Type B pancreatic cell (in vitro differentiated cells): Measurements from ENCODE around the gene SLC39A10. TPM values are rescaled to one million over a fixed set of nuclear protein-coding genes. Genes with fewer than 3 reads are reported as not detected.

Experiments used
- DNase-seq: peaks from one replicate; pipeline ENCODE4 v3.0.0; 2021; ENCODE audit warnings: mixed read lengths; ENCODE audit not compliant: unreplicated experiment; ENCODE audit errors: extremely low spot score
- H3K27ac Mint-ChIP-seq: 2 replicates; pipeline ENCODE4 v1.8.0; 2021; ENCODE audit warnings: mild to moderate bottlenecking, mixed read lengths
- H3K27me3 Mint-ChIP-seq: 2 replicates; pipeline ENCODE4 v1.8.0; 2021; ENCODE audit warnings: mixed read lengths
- H3K36me3 Mint-ChIP-seq: 2 replicates; pipeline ENCODE4 v1.8.0; 2021; ENCODE audit warnings: mixed read lengths
- H3K4me1 Mint-ChIP-seq: one replicate; pipeline ENCODE4 v1.8.0; 2021; ENCODE audit warnings: mixed read lengths; ENCODE audit not compliant: unreplicated experiment
- H3K4me3 Mint-ChIP-seq: 2 replicates; pipeline ENCODE4 v1.8.0; 2021; ENCODE audit warnings: mild to moderate bottlenecking, mixed read lengths
- H3K9me3 Mint-ChIP-seq: 2 replicates; pipeline ENCODE4 v1.8.0; 2021; ENCODE audit warnings: mixed read lengths
- CTCF ChIP-seq: fragments of 200-600 bp; sonication (generic); conservative IDR thresholded peaks from 2 replicates; pipeline ENCODE4 v1.5.0; 2021; ENCODE audit warnings: antibody characterized with exemption, mild to moderate bottlenecking
- total RNA-seq: library from RNA; stranded (reverse); gene quantifications from 2 replicates; pipeline ENCODE4 v1.2.1, GENCODE V29; 2021; ENCODE audit warnings: low replicate concordance

SLC39A10 gene
- total RNA-seq, 1 donor from 2014 or later = 63.2 TPM

- Mint-ChIP-seq H3K9me3 (peaks cover 9% of the 10 kb centered on the region), H3K36me3 (peaks cover 48% of the 10 kb centered on the region)
- no peak for TF ChIP-seq CTCF
Observed at GRCh38 chr2:195697681-195698220, 40.7 kb downstream of the SLC39A10 start.

GRCh38 chr2:195700480-195700879 is 43.5 kb downstream of the SLC39A10 start:
- TF ChIP-seq CTCF = no peak
- H3K4me1 Mint-ChIP-seq = no peaks in the 10 kb centered on the region
- H3K36me3 Mint-ChIP-seq = peaks cover 35% of the 10 kb centered on the region

More at GRCh38 chr2:195697681-195698220, 40.7 kb downstream of the SLC39A10 start:
- Mint-ChIP-seq H3K4me3 (no peak overlapping the region), H3K27ac (no peak overlapping the region), H3K4me1 (no peaks in the 10 kb centered on the region), H3K27me3 (no peaks in the 10 kb centered on the region)
- no peak for DNase-seq

GRCh38 chr2:195706161-195706900 is 49.3 kb downstream of the SLC39A10 start:
- no peaks in the 10 kb centered on the region for H3K9me3 Mint-ChIP-seq
- H3K27me3 Mint-ChIP-seq = no peaks in the 10 kb centered on the region
- peaks cover 21% of the 10 kb centered on the region for H3K36me3 Mint-ChIP-seq
- H3K4me3 Mint-ChIP-seq = no peak overlapping the region
- TF ChIP-seq CTCF = no peak
- DNase-seq = no peak
- peaks cover 3% of the 10 kb centered on the region for H3K4me1 Mint-ChIP-seq
- H3K27ac Mint-ChIP-seq = no peak overlapping the region

More at GRCh38 chr2:195700480-195700879, 43.5 kb downstream of the SLC39A10 start:
- Mint-ChIP-seq H3K27me3 (no peaks in the 10 kb centered on the region), H3K4me3 (no peak overlapping the region), H3K9me3 (peaks cover 4% of the 10 kb centered on the region), H3K27ac (no peak overlapping the region)
- no peak for DNase-seq

GRCh38 chr2:195709901-195710806 is 53.1 kb downstream of the SLC39A10 start:
- Mint-ChIP-seq H3K4me3 (no peak overlapping the region), H3K27me3 (no peaks in the 10 kb centered on the region), H3K36me3 (peaks cover 36% of the 10 kb centered on the region), H3K9me3 (no peaks in the 10 kb centered on the region), H3K27ac (no peak overlapping the region), H3K4me1 (peaks cover 3% of the 10 kb centered on the region)
- TF ChIP-seq CTCF = no peak
- no peak for DNase-seq

GRCh38 chr2:195711478-195711877 is 54.5 kb downstream of the SLC39A10 start:
- H3K27ac Mint-ChIP-seq = no peak overlapping the region

More at GRCh38 chr2:195711478-195711877, 54.5 kb downstream of the SLC39A10 start:
- TF ChIP-seq CTCF = no peak
- Mint-ChIP-seq H3K9me3 (no peaks in the 10 kb centered on the region), H3K4me3 (no peak overlapping the region), H3K27me3 (no peaks in the 10 kb centered on the region), H3K36me3 (peaks cover 44% of the 10 kb centered on the region), H3K4me1 (no peaks in the 10 kb centered on the region)
- no peak for DNase-seq
